GM18868 (cell line): ENCODE results near the gene MGAT4B.
"Not testable (repeated sequence)": the region's sequence is repeated elsewhere in the genome, so short reads cannot be mapped to it uniquely, and the experiment has no call there.

Source experiments
- ATAC-seq: cut with Tn5 transposase; IDR thresholded peaks from one replicate; pipeline ENCODE4 v1.9.1; 2021; ENCODE audit warnings: mild to moderate bottlenecking, moderate library complexity; ENCODE audit not compliant: unreplicated experiment

The MGAT4B gene

GRCh38 chr5:179806250-179807048 is at the start of gene MGAT4B:
TSS of gene MGAT4B (minus strand) at chr5:179806866. CDS start at chr5:179806583, 283 bp downstream.
- ATAC-seq, result peak; percentile 56

GRCh38 chr5:179854356-179854755 is 47.7 kb upstream of the MGAT4B start:
- ATAC-seq, result no peak

GRCh38 chr5:179852993-179853547 is 46.4 kb upstream of the MGAT4B start:
- ATAC-seq, result peak; percentile 85

- ATAC-seq, result no peak
These were observed 35.0 kb upstream of the MGAT4B start for GRCh38 chr5:179841621-179842020.

- ATAC-seq, result no peak
These were observed 34.1 kb upstream of the MGAT4B start for GRCh38 chr5:179840766-179841165.

GRCh38 chr5:179840321-179840720 is 33.7 kb upstream of the MGAT4B start:
- ATAC-seq, result no peak

- ATAC-seq, result no peak
These were observed 32.9 kb upstream of the MGAT4B start for GRCh38 chr5:179839328-179840256.

GRCh38 chr5:179837076-179838011 is 30.7 kb upstream of the MGAT4B start:
- no peak for ATAC-seq

- ATAC-seq, result peak; percentile 59
These were observed 29.8 kb upstream of the MGAT4B start for GRCh38 chr5:179836225-179837019.

GRCh38 chr5:179834871-179835270 is 28.2 kb upstream of the MGAT4B start:
- ATAC-seq, result not testable (repeated sequence)

- no peak for ATAC-seq
These were observed 27.5 kb upstream of the MGAT4B start for GRCh38 chr5:179834120-179834519.

- no peak for ATAC-seq
These were observed 27.0 kb upstream of the MGAT4B start for GRCh38 chr5:179833709-179834070.

- no peak for ATAC-seq
These were observed 26.5 kb upstream of the MGAT4B start for GRCh38 chr5:179833056-179833708.

- ATAC-seq, result no peak
These were observed 25.5 kb upstream of the MGAT4B start for GRCh38 chr5:179832039-179832745.

- no peak for ATAC-seq
These were observed 24.3 kb upstream of the MGAT4B start for GRCh38 chr5:179830818-179831468.

GRCh38 chr5:179829732-179830435 is 23.2 kb upstream of the MGAT4B start:
- ATAC-seq, result no peak

GRCh38 chr5:179828756-179829421 is 22.2 kb upstream of the MGAT4B start:
- no peak for ATAC-seq
